Activated CD8-positive, alpha-beta memory T cell treated with anti-CD3 and anti-CD28 coated beads, Interleukin-2, amount 50 U/mL, for 48 hours (primary cell): Measurements from ENCODE around the gene CACNG7.
"Not testable (repeated sequence)": the region's sequence is repeated elsewhere in the genome, so short reads cannot be mapped to it uniquely, and the experiment has no call there.

Source experiments
- DNase-seq: peaks from one replicate; pipeline ENCODE4 v3.0.0-alpha.2; 2020

The CACNG7 gene

GRCh38 chr19:53908935-53909415, at the start of gene CACNG7:
Gene CACNG7 (plus strand): TSS chr19:53909278. CDS start chr19:53912832, 3,554 bp downstream.
- no peak for DNase-seq

GRCh38 chr19:53864308-53864836, 44.7 kb upstream of the CACNG7 start:
- DNase-seq: no peak

- DNase-seq: no peak
Observed at GRCh38 chr19:53865523-53865917, 43.6 kb upstream of the CACNG7 start.

GRCh38 chr19:53865918-53866864, 42.9 kb upstream of the CACNG7 start:
- DNase-seq: peak; percentile 81

- DNase-seq: peak; percentile 63
Observed at GRCh38 chr19:53866865-53867224, 42.2 kb upstream of the CACNG7 start.

GRCh38 chr19:53867225-53868090, 41.6 kb upstream of the CACNG7 start, which contains the start of gene MYADM:
Gene MYADM (plus strand): TSS chr19:53867883. CDS start chr19:53873530, 5,647 bp downstream.
- peak; percentile 99 for DNase-seq

- peak; percentile 73 for DNase-seq
Observed at GRCh38 chr19:53868091-53868891, 40.8 kb upstream of the CACNG7 start.

- DNase-seq: peak; percentile 91
Observed at GRCh38 chr19:53868892-53869804, 39.9 kb upstream of the CACNG7 start.

GRCh38 chr19:53869805-53870484, 39.1 kb upstream of the CACNG7 start:
- DNase-seq: not testable (repeated sequence)

GRCh38 chr19:53870485-53870844, 38.6 kb upstream of the CACNG7 start:
- no peak for DNase-seq

GRCh38 chr19:53871454-53871853, 37.6 kb upstream of the CACNG7 start:
- DNase-seq: no peak

- DNase-seq: no peak
Observed at GRCh38 chr19:53872762-53873161, 36.3 kb upstream of the CACNG7 start.

- DNase-seq: no peak
Observed at GRCh38 chr19:53873773-53874605, 35.1 kb upstream of the CACNG7 start.

GRCh38 chr19:53874606-53874990, 34.5 kb upstream of the CACNG7 start:
- no peak for DNase-seq

GRCh38 chr19:53875602-53876325, 33.3 kb upstream of the CACNG7 start:
- DNase-seq: no peak

GRCh38 chr19:53876651-53877224, 32.3 kb upstream of the CACNG7 start:
- no peak for DNase-seq

GRCh38 chr19:53877361-53877766, 31.7 kb upstream of the CACNG7 start:
- no peak for DNase-seq

GRCh38 chr19:53878776-53879139, 30.3 kb upstream of the CACNG7 start:
- DNase-seq: no peak
